Naive thymus-derived CD4-positive, alpha-beta T cell (primary cell): ENCODE results near the gene ENTPD1. TPM values are rescaled to one million over a fixed set of nuclear protein-coding genes. Genes with fewer than 3 reads are reported as not detected.

Source experiments
- ATAC-seq: fragments of 150-1000 bp; cut with Tn5 transposase; 2 replicates; pipeline ENCODE4 v1.10.0; 2021; ENCODE audit warnings: mild to moderate bottlenecking, moderate library complexity
- CTCF ChIA-PET: fragments of 350-600 bp; sonication (Branson Sonifier 250); formaldehyde crosslinking; loops from one replicate; lab custom pipeline; 2021; ENCODE audit warnings: antibody characterized with exemption; lab: Charles Lee
- POLR2A ChIA-PET: fragments of 350-600 bp; sonication (Branson Sonifier 250); formaldehyde crosslinking; loops from one replicate; lab custom pipeline; 2021; ENCODE audit warnings: antibody characterized with exemption, inconsistent platforms; lab: Charles Lee
- DNase-seq, 9 donors: peaks; one replicate each; pipeline versions ENCODE4 v3.0.0 to v3.0.0-alpha.2; 2020 to 2022; ENCODE audit warnings: mixed read lengths in 1 of 9
- H3K27ac ChIP-seq: one replicate; pipeline ENCODE4 v1.7.0; 2013; ENCODE audit warnings: mild to moderate bottlenecking, low read depth, low read length, moderate library complexity
- H3K27me3 ChIP-seq, 2 donors: one replicate each; pipeline ENCODE4 v1.7.0; 2013; ENCODE audit warnings: low read length in 2 of 2, mild to moderate bottlenecking in 2 of 2, moderate library complexity in 2 of 2; ENCODE audit not compliant: control insufficient read depth in 2 of 2, insufficient read depth in 2 of 2
- H3K36me3 ChIP-seq, 3 experiments: 1 replicate in 2 of 3; 2 replicates in 1 of 3; pipeline ENCODE4 v1.7.0; 2013; ENCODE audit warnings: low read length in 3 of 3, mild to moderate bottlenecking in 3 of 3, moderate library complexity in 1 of 3; ENCODE audit not compliant: insufficient read depth in 3 of 3, control insufficient read depth in 2 of 3
- H3K4me1 ChIP-seq, 2 donors: one replicate each; pipeline ENCODE4 v1.7.0; 2013; ENCODE audit warnings: low read length in 2 of 2, mild to moderate bottlenecking in 2 of 2, moderate library complexity in 1 of 2; ENCODE audit not compliant: control insufficient read depth in 2 of 2, insufficient read depth in 2 of 2
- H3K4me3 ChIP-seq: 2 replicates; pipeline ENCODE4 v1.7.0; 2013; ENCODE audit warnings: mild to moderate bottlenecking, low read length
- H3K9me3 ChIP-seq, 3 experiments: 1 replicate in 2 of 3; 2 replicates in 1 of 3; pipeline ENCODE4 v1.7.0; 2013; ENCODE audit warnings: low read length in 3 of 3; ENCODE audit not compliant: control insufficient read depth in 2 of 3
- H3K27ac Mint-ChIP-seq, 9 donors: one replicate each; pipeline ENCODE4 v1.8.0; 2020 to 2022; ENCODE audit warnings: mixed read lengths in 9 of 9, mild to moderate bottlenecking in 8 of 9, moderate library complexity in 5 of 9, inconsistent platforms in 2 of 9
- H3K27me3 Mint-ChIP-seq, 5 donors: one replicate each; pipeline ENCODE4 v1.8.0; 2021 to 2022; ENCODE audit warnings: mixed read lengths in 5 of 5, mild to moderate bottlenecking in 1 of 5
- H3K36me3 Mint-ChIP-seq, 5 donors: one replicate each; pipeline ENCODE4 v1.8.0; 2020 to 2022; ENCODE audit warnings: mixed read lengths in 5 of 5, mild to moderate bottlenecking in 3 of 5, inconsistent platforms in 1 of 5
- H3K4me1 Mint-ChIP-seq, 7 donors: one replicate each; pipeline ENCODE4 v1.8.0; 2020 to 2022; ENCODE audit warnings: mixed read lengths in 7 of 7, mild to moderate bottlenecking in 3 of 7, inconsistent platforms in 1 of 7
- H3K4me3 Mint-ChIP-seq, 10 donors: one replicate each; pipeline ENCODE4 v1.8.0; 2020 to 2022; ENCODE audit warnings: mild to moderate bottlenecking in 10 of 10, mixed read lengths in 10 of 10, moderate library complexity in 6 of 10, inconsistent platforms in 2 of 10
- H3K9me3 Mint-ChIP-seq, 11 donors: one replicate each; pipeline ENCODE4 v1.8.0; 2020 to 2022; ENCODE audit warnings: mixed read lengths in 11 of 11, mild to moderate bottlenecking in 4 of 11, inconsistent platforms in 1 of 11, moderate library complexity in 1 of 11
- intact Hi-C, 2 donors: fragments of 100-400 bp; cut with micrococcal nuclease; formaldehyde crosslinking; loops; one replicate each; pipeline ENCODE4 v1.15.1; 2023
- polyA plus RNA-seq, 2 donors: library from polyadenylated mRNA; unstranded; fragments of 300-500 nt; fragmentation: Illumina TruSeq; gene quantifications; one replicate each; pipeline ENCODE4 v1.2.3, GENCODE V29; 2021
- total RNA-seq, 6 experiments: library from RNA in 5 of 6; stranded (reverse) in 5 of 6; gene quantifications; 1 replicate in 5 of 6; 2 replicates in 1 of 6; pipeline ENCODE4 v1.2.3 and lab custom pipeline; 2021 to 2026

The ENTPD1 gene
- total and polyA plus RNA-seq, 7 experiments from 2014 or later = 0.21 to 28.2 (median 1.2) TPM

GRCh38 chr10:95861386-95861785 is 105.4 kb downstream of the ENTPD1 start:
- no peak for DNase-seq
- Histone ChIP-seq H3K4me3 (no peak overlapping the region), H3K27ac (no peak overlapping the region), H3K36me3 (no peaks in the 10 kb centered on the region), H3K4me1 (no peaks in the 10 kb centered on the region), H3K27me3 (no peaks in the 10 kb centered on the region), H3K9me3 (no peaks in the 10 kb centered on the region)
- Mint-ChIP-seq H3K4me1 (peaks cover 0 to 33% (median 0%) of the 10 kb centered on the region in 7 donors), H3K9me3 (peaks cover 0 to 2% (median 0%) of the 10 kb centered on the region in 11 donors), H3K27me3 (peaks cover 0 to 16% (median 10%) of the 10 kb centered on the region in 5 donors), H3K27ac (no peak overlapping the region), H3K36me3 (peaks cover 0 to 6% (median 0%) of the 10 kb centered on the region in 5 donors), H3K4me3 (no peak overlapping the region)
- intact Hi-C loops = no loop called here
- ChIA-PET POLR2A (interaction anchor here (0.7 kb wide), 1 partner anchor 46 kb away, joined by 3 read pairs; the partner anchor contains the start of gene CC2D2B), CTCF (interaction anchor here (1.0 kb wide), 2 partner anchors 18 to 168 kb away, joined by 3 to 4 read pairs; partner anchors contain the start of gene TCTN3)
- no peak for ATAC-seq

GRCh38 chr10:95864906-95865813 is 109.2 kb downstream of the ENTPD1 start:
- H3K27ac Mint-ChIP-seq = peak overlapping the region in 1 of 9 donors; percentile 83
- ATAC-seq = peak; percentile 88
- CTCF ChIA-PET = interaction anchor here (0.6 to 2.8 kb wide), 5 partner anchors 18 to 434 kb away, joined by 3 to 18 read pairs (median 3); partner anchors contain the start of gene TCTN3
- H3K27ac ChIP-seq = no peak overlapping the region
- H3K4me3 Mint-ChIP-seq = peak overlapping the region in 1 of 10 donors; percentile 24
- H3K9me3 Mint-ChIP-seq = no peaks in the 10 kb centered on the region
- H3K27me3 Mint-ChIP-seq = peaks cover 0 to 3% (median 0%) of the 10 kb centered on the region in 5 donors
- no peaks in the 10 kb centered on the region for H3K27me3 ChIP-seq
- no peaks in the 10 kb centered on the region for H3K36me3 ChIP-seq
- no peaks in the 10 kb centered on the region for H3K9me3 ChIP-seq
- DNase-seq = peak in 7 of 9 donors; percentile 10 to 40 (median 24)
- POLR2A ChIA-PET = no interaction called here
- no peak overlapping the region for H3K4me3 ChIP-seq
- peaks cover 0 to 37% (median 0%) of the 10 kb centered on the region in 7 donors for H3K4me1 Mint-ChIP-seq
- no peaks in the 10 kb centered on the region for H3K4me1 ChIP-seq
- intact Hi-C loops = loop anchor here (1.0 to 5.0 kb wide), 6 partner anchors 23 to 434 kb away; partner anchors contain the start of genes ALDH18A1 (in 1 of the 2) and CC2D2B (in 1 of the 2)
- peaks cover 0 to 6% (median 0%) of the 10 kb centered on the region in 5 donors for H3K36me3 Mint-ChIP-seq

GRCh38 chr10:95865814-95866466 is 110.0 kb downstream of the ENTPD1 start:
- Histone ChIP-seq H3K4me3 (no peak overlapping the region), H3K27ac (no peak overlapping the region), H3K9me3 (no peaks in the 10 kb centered on the region), H3K27me3 (no peaks in the 10 kb centered on the region), H3K4me1 (no peaks in the 10 kb centered on the region), H3K36me3 (no peaks in the 10 kb centered on the region)
- H3K4me1 Mint-ChIP-seq = peaks cover 0 to 32% (median 0%) of the 10 kb centered on the region in 7 donors
- no peaks in the 10 kb centered on the region for H3K9me3 Mint-ChIP-seq
- ChIA-PET POLR2A (no interaction called here), CTCF (interaction anchor here (0.7 to 2.8 kb wide), 2 partner anchors 172 to 435 kb away, joined by 4 to 18 read pairs; partner anchors contain the start of gene TCTN3)
- H3K27ac Mint-ChIP-seq = peak overlapping the region in 1 of 9 donors; percentile 47
- H3K36me3 Mint-ChIP-seq = peaks cover 0 to 9% (median 6%) of the 10 kb centered on the region in 5 donors
- H3K4me3 Mint-ChIP-seq = no peak overlapping the region
- intact Hi-C loops = loop anchor here (1.0 to 5.0 kb wide), 6 partner anchors 24 to 435 kb away; partner anchors contain the start of genes ALDH18A1 (in 1 of the 2) and CC2D2B (in 1 of the 2)
- no peak for ATAC-seq
- peaks cover 0 to 3% (median 0%) of the 10 kb centered on the region in 5 donors for H3K27me3 Mint-ChIP-seq
- no peak for DNase-seq

DNA sequence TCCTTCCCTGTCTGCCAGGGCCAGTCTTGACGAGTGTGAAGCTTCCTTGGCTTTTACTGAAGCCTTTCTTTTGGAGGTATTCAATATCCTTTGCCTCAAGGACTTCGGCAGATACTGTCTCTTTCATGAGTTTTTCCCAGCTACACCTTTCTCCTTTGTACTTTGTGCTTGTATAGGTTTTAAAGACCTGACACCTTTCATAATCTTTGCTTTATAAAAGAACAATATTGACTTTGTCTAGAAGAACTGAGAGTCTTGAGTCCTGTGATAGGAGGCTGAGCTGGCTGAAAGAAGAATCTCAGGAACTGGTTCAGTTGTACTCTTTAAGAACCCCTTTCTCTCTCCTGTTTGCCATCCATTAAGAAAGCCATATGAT is 110.5 kb downstream of the ENTPD1 start:
- ATAC-seq (no peak), DNase-seq (no peak)
- H3K9me3 ChIP-seq = no peaks in the 10 kb centered on the region
- Mint-ChIP-seq H3K9me3 (no peaks in the 10 kb centered on the region), H3K36me3 (peaks cover 0 to 7% (median 6%) of the 10 kb centered on the region in 5 donors), H3K4me1 (peaks cover 0 to 30% (median 0%) of the 10 kb centered on the region in 7 donors), H3K4me3 (no peak overlapping the region), H3K27me3 (peaks cover 0 to 3% (median 0%) of the 10 kb centered on the region in 5 donors), H3K27ac (no peak overlapping the region)
- H3K4me1 ChIP-seq = no peaks in the 10 kb centered on the region
- H3K36me3 ChIP-seq = no peaks in the 10 kb centered on the region
- H3K4me3 ChIP-seq = no peak overlapping the region
- ChIA-PET POLR2A (no interaction called here), CTCF (interaction anchor here (0.7 to 2.8 kb wide), 2 partner anchors 172 to 435 kb away, joined by 4 to 18 read pairs; partner anchors contain the start of gene TCTN3)
- no peaks in the 10 kb centered on the region for H3K27me3 ChIP-seq
- H3K27ac ChIP-seq = no peak overlapping the region
- intact Hi-C loops = loop anchor here in 1 of 2 donors (5.0 kb wide), 1 partner anchor 434 kb away; no protein-coding TSS in a partner anchor

GRCh38 chr10:95867866-95868265 is 111.9 kb downstream of the ENTPD1 start:
- intact Hi-C loops = loop anchor here in 1 of 2 donors (5.0 kb wide), 1 partner anchor 436 kb away; no protein-coding TSS in a partner anchor
- Histone ChIP-seq H3K27ac (no peak overlapping the region), H3K9me3 (no peaks in the 10 kb centered on the region), H3K36me3 (no peaks in the 10 kb centered on the region), H3K4me1 (no peaks in the 10 kb centered on the region), H3K27me3 (no peaks in the 10 kb centered on the region), H3K4me3 (no peak overlapping the region)
- ATAC-seq (no peak), DNase-seq (no peak)
- CTCF ChIA-PET = no interaction called here
- peaks cover 0 to 2% (median 0%) of the 10 kb centered on the region in 11 donors for H3K9me3 Mint-ChIP-seq
- peaks cover 0 to 3% (median 0%) of the 10 kb centered on the region in 5 donors for H3K27me3 Mint-ChIP-seq
- H3K27ac Mint-ChIP-seq = peak overlapping the region in 1 of 9 donors; percentile 4
- no peak overlapping the region for H3K4me3 Mint-ChIP-seq
- H3K4me1 Mint-ChIP-seq = peaks cover 0 to 29% (median 0%) of the 10 kb centered on the region in 7 donors
- POLR2A ChIA-PET = no interaction called here
- H3K36me3 Mint-ChIP-seq = peaks cover 0 to 20% (median 11%) of the 10 kb centered on the region in 5 donors

GRCh38 chr10:95872158-95872711 is 116.3 kb downstream of the ENTPD1 start:
- Mint-ChIP-seq H3K27me3 (no peaks in the 10 kb centered on the region), H3K27ac (no peak overlapping the region), H3K9me3 (peaks cover 0 to 7% (median 0%) of the 10 kb centered on the region in 11 donors), H3K36me3 (peaks cover 21 to 58% (median 39%) of the 10 kb centered on the region in 5 donors), H3K4me3 (no peak overlapping the region), H3K4me1 (peaks cover 0 to 5% (median 0%) of the 10 kb centered on the region in 7 donors)
- Histone ChIP-seq H3K9me3 (no peaks in the 10 kb centered on the region), H3K36me3 (peaks cover 0 to 7% (median 0%) of the 10 kb centered on the region in 3 experiments), H3K4me3 (no peak overlapping the region), H3K4me1 (no peaks in the 10 kb centered on the region), H3K27ac (no peak overlapping the region), H3K27me3 (no peaks in the 10 kb centered on the region)
- CTCF ChIA-PET = interaction anchor here (2.2 kb wide), 1 partner anchor 178 kb away, joined by 8 read pairs; the partner anchor contains the start of gene TCTN3
- POLR2A ChIA-PET = no interaction called here
- intact Hi-C loops = no loop called here
- DNase-seq (no peak), ATAC-seq (no peak)
